Tibial nerve (tissue), 4 donors: ENCODE measurements around the gene FBXW7.

ENCODE experiments used
- EP300 ChIP-seq, 2 donors: sonication (generic); formaldehyde crosslinking; IDR thresholded peaks; one replicate each; pipeline ENCODE4 v1.6.1; 2017; ENCODE audit warnings: antibody characterized with exemption in 2 of 2, mild to moderate bottlenecking in 1 of 2
- POLR2A ChIP-seq, 2 donors: fragments of 450-650 bp; IDR thresholded peaks; one replicate each; pipeline ENCODE4 v1.6.1; 2017; ENCODE audit warnings: antibody characterized with exemption in 2 of 2, mild to moderate bottlenecking in 2 of 2, moderate library complexity in 2 of 2
- TF ChIP-seq, protein P1 (sequence below), 5 experiments: fragments of 200-600 bp in 3 of 5; fragments of 450-650 bp in 2 of 5; sonication (generic) in 3 of 5; IDR thresholded peaks; one replicate each; pipeline ENCODE4 v1.5.1; 2016 to 2019; ENCODE audit warnings: antibody characterized with exemption in 5 of 5, mild to moderate bottlenecking in 3 of 5, moderate library complexity in 2 of 5

DNA sequence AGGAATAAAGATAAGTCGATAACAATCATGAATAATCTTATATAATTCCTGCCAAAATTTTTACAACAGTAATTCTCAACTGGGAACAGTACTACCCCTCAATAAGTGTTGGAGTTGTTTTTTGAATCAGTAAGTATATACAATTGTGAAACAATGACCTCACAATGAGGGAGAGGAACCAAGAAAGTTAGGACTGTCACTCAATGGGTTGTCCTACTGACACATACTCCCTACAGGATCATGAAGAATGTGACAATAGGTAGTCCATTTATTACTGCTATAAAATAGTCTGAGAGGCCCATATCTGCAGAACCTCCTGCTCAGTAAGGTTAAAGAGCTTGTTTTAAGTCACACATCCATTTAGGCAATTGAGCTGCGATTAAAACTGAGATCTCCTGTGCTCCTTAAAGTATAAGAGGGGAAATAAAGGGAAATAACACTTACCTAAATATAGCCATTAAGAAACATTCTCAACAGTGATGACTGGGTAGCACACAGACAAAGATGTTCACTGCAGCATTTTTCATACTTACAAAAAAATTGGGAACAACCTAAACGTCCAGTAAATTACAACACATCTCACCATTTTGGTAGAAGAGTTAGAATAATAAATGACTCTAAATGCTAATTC lies 26.2 kb downstream of the FBXW7 start:
- TF ChIP-seq, protein P1, sequence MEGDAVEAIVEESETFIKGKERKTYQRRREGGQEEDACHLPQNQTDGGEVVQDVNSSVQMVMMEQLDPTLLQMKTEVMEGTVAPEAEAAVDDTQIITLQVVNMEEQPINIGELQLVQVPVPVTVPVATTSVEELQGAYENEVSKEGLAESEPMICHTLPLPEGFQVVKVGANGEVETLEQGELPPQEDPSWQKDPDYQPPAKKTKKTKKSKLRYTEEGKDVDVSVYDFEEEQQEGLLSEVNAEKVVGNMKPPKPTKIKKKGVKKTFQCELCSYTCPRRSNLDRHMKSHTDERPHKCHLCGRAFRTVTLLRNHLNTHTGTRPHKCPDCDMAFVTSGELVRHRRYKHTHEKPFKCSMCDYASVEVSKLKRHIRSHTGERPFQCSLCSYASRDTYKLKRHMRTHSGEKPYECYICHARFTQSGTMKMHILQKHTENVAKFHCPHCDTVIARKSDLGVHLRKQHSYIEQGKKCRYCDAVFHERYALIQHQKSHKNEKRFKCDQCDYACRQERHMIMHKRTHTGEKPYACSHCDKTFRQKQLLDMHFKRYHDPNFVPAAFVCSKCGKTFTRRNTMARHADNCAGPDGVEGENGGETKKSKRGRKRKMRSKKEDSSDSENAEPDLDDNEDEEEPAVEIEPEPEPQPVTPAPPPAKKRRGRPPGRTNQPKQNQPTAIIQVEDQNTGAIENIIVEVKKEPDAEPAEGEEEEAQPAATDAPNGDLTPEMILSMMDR (IDR thresholded peaks at IDR 0.05), result no peak
- TF ChIP-seq EP300 (IDR thresholded peaks at IDR 0.05) (no peak), POLR2A (IDR thresholded peaks at IDR 0.05) (no peak)
